ENCODE data around the gene CCNY.

GRCh38 chr10:35442028-35442427 lies 105.7 kb downstream of the CCNY start:
- no peak for TF ChIP-seq CTCF (IDR thresholded peaks at IDR 0.05)
- TF ChIP-seq POLR2A (IDR thresholded peaks at IDR 0.05) = no peak
